ENCODE data around the gene CCDC61.

The CCDC61 gene

DNA sequence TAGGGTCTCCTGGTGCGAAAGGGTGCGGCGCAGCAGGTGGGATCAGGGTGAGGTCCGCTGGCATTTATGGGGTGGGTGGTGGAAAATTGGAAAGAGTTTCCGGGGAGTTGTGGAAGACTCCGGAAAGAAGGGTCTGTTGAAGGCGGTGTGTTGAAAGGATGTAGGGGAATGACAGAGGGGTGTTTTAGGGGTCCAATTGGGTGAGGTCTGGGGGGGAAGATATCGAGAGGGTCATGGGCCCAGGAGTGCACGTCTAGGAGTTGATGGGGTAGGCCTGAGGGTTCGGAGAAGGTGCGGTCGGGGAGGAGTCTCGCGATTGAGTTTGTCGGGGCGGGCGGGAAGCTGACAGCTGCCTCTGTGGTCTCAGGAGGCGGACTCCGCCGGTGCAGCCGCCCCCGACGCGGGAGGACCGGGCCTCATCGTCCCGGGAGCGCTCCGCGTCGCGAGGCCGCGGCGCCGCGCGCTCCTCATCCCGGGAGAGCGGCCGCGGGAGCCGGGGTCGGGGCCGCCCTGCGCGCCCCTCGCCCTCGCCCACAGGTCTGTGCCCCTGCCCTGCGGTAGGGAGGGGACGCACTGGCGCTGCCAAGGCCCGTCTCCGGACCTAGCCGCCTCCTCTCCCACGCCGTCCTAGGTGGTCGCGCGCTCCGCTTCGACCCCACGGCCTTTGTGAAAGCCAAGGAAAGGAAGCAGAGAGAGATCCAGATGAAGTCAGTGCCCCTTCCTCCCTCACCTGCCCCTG lies 20.6 kb downstream of the CCDC61 start:
- DNase-seq = peak; percentile 38

GRCh38 chr19:46016426-46017094 lies 21.3 kb downstream of the CCDC61 start:
- peak; percentile 78 for DNase-seq

DNA sequence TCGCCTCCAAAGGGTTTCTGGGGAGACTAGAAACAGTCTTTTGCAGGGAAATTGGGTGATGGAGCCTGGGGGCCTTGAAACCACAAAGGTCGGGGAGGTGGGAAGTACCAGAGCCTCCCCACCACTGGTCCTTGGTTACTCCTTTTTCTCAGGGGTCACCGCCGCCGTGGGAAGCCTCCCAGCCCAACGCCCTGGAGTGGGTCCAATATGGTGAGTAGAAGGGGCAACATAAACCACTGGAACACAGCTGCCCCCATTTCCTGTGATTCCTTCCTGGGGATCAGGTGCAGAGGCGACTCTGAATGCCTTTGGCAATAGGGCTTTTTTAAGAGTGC lies 21.8 kb downstream of the CCDC61 start:
- no peak for DNase-seq

DNA sequence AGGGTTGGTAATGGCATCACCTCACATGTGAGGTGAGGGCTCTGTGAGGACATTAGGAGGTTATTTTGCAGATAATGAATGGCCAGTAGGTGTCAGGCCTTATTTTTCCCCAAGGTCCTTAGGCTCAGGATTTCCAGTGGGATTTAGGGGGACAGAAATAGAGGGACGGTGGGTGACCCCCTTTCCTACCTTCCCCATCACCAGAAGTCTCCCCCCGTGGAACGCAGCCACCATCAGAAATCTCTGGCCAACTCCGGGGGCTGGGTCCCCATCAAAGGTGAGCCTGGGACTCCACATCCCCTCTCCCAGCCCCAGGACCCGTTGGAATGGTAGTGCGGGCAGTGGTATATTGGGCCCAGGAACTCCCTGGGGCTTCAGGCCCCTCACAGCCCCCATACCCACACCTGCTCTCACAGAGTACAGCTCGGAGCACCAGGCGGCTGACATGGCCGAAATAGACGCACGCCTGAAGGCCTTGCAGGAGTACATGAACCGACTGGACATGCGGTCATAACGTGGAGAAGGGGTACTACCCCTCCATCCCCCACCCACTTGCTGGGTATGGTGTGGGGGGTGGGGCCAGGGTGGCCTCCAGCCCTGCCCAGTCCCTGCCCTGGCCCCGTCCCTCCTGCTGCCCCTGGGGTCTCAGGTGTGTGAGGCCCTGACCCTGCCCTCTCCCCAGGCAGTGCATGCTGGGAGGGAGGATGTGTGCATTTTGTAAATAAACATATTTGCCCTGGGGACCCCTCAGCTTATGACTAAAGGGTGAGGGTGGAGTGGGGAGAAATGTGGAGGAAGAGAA lies 22.8 kb downstream of the CCDC61 start:
- DNase-seq = no peak

- no peak for DNase-seq
Observed at GRCh38 chr19:46018729-46019251, 23.5 kb downstream of the CCDC61 start.

DNA sequence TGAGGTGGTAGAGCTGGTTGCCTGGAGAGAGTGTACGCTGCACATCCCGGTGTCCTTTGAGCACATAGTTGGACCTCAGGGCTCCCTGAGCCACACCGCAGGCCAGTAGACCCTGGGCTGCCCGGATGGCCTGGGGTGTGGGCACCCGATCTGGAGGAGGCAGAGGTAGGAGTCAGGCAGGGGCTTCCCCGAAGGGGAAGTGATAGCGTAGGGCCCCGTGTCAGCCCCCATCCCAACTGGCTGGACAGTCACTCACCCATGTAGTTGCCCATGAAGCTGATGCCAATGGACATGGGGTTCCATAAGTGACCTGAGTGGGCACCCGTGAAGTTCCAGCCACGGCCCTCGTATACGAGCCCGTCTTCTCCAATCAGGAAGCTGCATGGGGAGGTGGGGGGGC lies 24.0 kb downstream of the CCDC61 start:
- no peak for DNase-seq

- no peak for DNase-seq
Observed at GRCh38 chr19:46020819-46021125, 25.5 kb downstream of the CCDC61 start.

DNA sequence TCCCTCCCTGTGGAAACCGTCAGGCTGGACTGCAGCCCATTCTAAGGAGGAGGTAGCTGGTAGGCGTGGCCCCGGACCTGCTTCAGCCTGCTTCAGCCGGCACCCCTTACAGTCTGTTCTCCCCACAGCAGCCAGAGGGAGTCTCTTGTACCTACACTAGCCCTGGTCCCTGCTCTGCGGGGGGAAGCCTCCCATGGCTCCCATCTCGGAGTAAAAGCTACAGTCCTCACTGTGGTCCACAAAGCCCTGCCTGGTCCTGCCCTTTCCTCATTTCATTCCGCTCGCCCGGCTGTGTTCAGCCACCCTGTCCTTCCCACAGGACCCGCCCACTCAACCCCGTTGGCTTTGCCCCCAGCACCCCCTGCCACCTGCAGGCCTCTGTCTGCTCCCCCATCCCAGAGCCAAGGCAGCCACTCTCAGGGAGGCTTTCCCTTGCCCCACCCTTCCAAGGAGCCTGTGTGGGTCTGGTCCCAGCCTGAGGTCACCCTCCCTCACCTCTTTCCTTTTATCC lies 26.3 kb downstream of the CCDC61 start:
- DNase-seq = no peak

- DNase-seq = no peak
Observed at GRCh38 chr19:46022061-46022430, 26.8 kb downstream of the CCDC61 start.

DNA sequence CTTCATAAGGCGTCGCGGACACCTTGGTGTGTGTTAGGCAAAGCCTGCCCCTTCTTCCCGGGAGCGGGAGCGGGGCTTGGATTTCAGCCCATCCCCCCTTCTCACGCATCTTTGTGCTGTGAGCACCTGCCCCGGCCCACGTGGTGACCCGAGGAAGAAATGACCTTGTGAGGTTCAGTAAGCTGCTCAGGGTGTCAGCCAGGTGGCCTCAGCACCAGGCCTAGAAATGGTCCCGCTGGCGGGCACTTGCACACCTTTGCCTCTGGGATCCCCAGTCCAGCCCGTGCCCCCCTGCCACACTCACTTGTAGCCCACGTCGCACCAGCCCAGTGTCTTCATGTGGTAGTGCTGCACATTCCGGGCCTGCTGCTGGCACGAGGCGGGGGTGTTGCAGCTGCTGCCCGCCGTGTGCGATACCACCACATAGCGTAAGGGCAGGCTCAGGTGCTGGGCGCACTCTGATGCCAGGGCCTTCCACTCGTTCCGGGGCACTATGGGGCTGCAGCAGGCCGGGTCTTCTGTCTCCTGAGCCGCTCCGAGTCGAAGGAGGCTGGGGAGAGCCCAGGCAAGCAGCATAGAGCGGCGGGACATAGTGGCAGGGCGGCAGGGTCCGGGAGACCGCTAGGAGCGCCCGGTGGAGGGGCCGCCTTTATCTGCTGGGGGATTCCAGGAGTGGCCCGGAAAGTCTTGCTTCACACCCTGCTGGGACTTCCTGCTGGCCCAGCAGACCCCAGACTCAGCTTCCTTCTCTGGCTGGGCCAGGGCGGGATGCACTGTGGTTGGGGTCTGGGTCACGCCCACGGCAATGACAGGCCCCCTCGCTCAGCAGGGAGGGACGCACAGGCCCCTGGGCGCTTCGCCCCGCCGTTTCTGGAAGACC lies 27.4 kb downstream of the CCDC61 start, which contains the start of gene PGLYRP1:
Gene PGLYRP1 (minus strand): TSS at position 623 of the 880 bp plus-strand sequence. CDS start 32 bp downstream, at position 591.
- DNase-seq = no peak

GRCh38 chr19:46023311-46023779 lies 28.1 kb downstream of the CCDC61 start:
- no peak for DNase-seq

GRCh38 chr19:46025835-46026234 lies 30.6 kb downstream of the CCDC61 start:
- no peak for DNase-seq

DNA sequence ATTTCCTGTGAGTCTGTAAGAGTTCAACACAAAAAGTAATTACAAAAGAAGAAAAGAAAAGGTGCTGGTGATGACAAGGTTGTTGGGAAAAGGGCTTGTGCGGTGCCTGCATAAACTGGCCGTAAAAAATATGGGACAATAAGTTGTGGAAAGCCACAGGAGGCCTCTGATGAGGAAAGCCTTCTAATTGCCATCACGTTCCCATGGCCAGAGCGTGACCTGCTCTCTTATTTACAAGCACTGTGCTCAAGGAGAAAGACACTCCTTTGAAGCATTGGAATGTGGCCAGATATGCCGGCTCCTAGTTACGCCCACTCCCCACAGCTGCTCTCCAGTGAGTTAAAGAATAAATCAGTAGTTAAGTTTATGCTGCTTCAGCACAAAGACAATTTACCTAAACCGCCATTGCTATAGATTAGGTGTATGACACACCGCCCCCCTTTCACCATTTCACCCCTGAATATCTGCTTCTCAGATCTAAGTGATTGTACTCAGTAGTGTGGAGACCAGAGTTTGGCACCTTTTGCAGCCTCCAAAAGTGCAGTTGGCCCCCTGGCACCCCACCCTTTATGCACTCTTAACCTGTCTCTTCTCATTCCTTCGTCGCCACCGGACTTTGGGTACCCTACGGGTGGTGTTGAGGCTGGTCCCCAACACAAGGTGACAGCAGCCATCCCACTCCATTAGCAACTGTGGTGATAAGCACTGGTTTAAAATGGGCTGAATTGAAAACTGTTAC lies 35.7 kb downstream of the CCDC61 start:
- DNase-seq = no peak

- DNase-seq = no peak
Observed at GRCh38 chr19:46031781-46032596, 36.7 kb downstream of the CCDC61 start.

GRCh38 chr19:46032597-46033025 lies 37.3 kb downstream of the CCDC61 start:
- no peak for DNase-seq

DNA sequence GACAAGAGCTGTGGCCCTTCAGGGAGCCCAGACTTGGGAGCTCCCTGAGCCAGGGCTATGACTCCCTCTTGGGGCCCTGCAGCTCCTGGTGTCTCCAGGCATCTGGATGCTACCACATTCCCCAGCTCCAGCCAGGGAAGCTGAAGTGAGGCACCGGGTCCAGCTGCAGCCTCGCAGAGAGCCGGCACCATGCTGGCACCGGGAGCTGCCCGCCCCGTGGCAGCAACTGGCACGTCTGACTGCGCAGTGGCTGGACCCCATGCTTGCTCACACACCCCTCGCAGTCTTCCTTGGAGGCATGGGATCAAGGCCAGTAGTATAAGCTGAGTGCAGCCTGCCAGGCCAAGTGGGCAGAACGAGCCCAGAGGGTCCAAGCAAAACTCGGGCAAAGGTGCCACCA lies 38.1 kb downstream of the CCDC61 start:
- no peak for DNase-seq

- no peak for DNase-seq
Observed at GRCh38 chr19:46035546-46035945, 40.3 kb downstream of the CCDC61 start.

DNA sequence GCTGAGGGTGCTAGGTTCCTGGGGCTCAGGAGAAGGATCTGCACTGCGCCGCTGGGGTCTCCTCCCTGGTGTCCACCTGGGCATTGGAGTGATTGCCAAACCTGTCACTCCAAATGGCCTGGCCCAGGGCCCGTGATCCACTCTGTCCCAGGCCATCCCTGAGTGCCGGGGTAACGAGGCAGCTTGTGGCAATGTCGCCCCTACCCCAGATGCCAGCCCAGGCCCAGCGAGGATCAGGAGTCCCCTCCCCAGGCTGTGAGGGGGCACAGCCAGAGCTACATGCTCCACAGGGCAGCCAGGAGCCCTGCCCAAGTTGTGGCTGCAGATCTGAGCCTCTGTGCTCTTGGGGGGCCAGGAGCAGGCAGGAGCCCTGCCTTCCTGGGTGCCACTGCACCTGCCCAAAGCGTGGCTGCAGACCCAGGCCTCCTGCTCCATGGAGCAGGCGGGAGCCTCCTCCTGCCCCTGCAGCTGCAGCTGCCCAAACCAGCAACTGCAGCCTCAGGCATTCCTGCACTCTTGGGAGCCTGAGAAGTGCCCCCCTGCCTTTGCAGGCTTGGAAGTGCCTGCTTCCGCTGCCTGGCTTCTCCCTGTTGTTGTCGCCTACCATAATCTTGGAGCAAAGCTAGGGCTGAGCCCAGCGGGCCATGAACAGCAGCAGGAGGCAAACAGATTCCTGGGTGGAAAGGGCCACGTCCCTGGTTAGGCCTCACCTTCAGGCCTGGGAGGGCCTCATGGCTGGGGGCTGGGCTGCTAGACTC lies 40.9 kb downstream of the CCDC61 start:
- DNase-seq = no peak

DNA sequence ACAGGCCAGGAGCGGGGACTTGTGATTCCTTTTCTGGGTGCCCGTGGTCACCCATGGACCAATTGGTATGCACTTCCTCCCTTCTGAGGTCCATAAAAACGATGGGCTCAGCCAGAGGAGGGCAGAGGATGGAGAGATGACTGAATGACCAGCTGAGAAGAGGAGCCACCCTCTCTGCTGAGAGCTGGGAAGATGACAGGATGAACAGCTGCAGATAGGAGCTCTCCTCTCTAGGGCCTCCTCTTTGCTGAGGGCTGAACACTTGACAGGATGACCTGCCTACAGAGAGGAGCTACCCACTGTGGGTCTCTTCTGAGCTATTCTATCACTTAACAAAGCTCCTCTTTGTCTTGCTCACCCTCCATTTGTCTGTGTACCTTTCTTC lies 41.5 kb downstream of the CCDC61 start:
- DNase-seq = no peak

Measured in right kidney (tissue), 1 donor.